SK-N-MC (cell line): Measurements from ENCODE around the gene CPHXL.

Experiments
- DNase-seq: peaks from one replicate; pipeline ENCODE4 v3.0.0-alpha.2; 2011; ENCODE audit warnings: low read depth, low spot score
- H3K27ac ChIP-seq: fragments of 200-600 bp; sonication (generic); 2 replicates; pipeline ENCODE4 v1.5.1; 2016; ENCODE audit warnings: mixed run types
- H3K36me3 ChIP-seq: fragments of 200-600 bp; sonication (generic); 2 replicates; pipeline ENCODE4 v1.6.1; 2017; ENCODE audit warnings: antibody characterized with exemption, low read length, mixed read lengths; ENCODE audit not compliant: insufficient read depth
- H3K4me3 ChIP-seq: fragments of 200-600 bp; sonication (generic); 2 replicates; pipeline ENCODE4 v1.5.1; 2016
- H3K9ac ChIP-seq: fragments of 200-600 bp; sonication (generic); 2 replicates; pipeline ENCODE4 v1.8.0; 2017; ENCODE audit warnings: mixed run types, mixed read lengths; ENCODE audit not compliant: insufficient read length
- H3K9me3 ChIP-seq: fragments of 200-600 bp; sonication (generic); 2 replicates; pipeline ENCODE4 v1.6.1; 2017; ENCODE audit warnings: low read depth, mild to moderate bottlenecking, antibody characterized with exemption, low read length, moderate library complexity, mixed read lengths
- EZH2 ChIP-seq: fragments of 200-600 bp; sonication (generic); IDR thresholded peaks from one replicate; pipeline ENCODE4 v1.6.1; 2017; ENCODE audit warnings: antibody characterized with exemption
- FOXP2 ChIP-seq: optimal IDR thresholded peaks from 2 replicates; pipeline ENCODE3; 2011; ENCODE audit warnings: mild to moderate bottlenecking, moderate library complexity; ENCODE audit not compliant: insufficient read depth; ENCODE audit errors: extremely low read length, control extremely low read depth
- POLR2AphosphoS5 ChIP-seq: IDR thresholded peaks from 2 replicates; pipeline ENCODE4 v1.6.1; 2012; ENCODE audit warnings: mild to moderate bottlenecking, low read depth, low read length, borderline replicate concordance

The CPHXL gene

DNA sequence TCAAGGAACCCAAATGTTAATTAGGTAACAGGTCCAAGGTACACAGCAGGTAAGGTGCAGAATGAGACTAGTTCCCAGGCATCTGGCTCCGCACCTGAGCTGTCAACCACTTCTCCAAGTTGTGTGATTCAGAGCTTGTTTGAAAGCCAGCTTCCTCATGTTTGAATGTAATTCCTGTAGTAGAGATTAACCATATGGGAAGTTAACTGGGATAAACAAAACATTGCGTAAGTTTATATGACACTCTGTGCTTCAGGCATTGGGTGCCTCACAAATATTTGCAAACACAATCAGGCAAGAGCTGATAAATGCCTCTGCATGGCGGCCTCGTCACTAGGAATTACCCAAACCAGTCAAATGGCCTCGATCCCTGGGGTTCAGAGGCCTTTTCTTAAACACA lies 27.9 kb upstream of the CPHXL start:
- H3K27ac ChIP-seq = no peak overlapping the region
- TF ChIP-seq EZH2 (no peak), POLR2AphosphoS5 (no peak), FOXP2 (no peak)
- H3K9ac ChIP-seq = no peak overlapping the region
- H3K9me3 ChIP-seq = no peaks in the 10 kb centered on the region
- no peak for DNase-seq
- no peaks in the 10 kb centered on the region for H3K36me3 ChIP-seq
- H3K4me3 ChIP-seq = no peak overlapping the region

- TF ChIP-seq FOXP2 (no peak), POLR2AphosphoS5 (no peak), EZH2 (no peak)
- Histone ChIP-seq H3K36me3 (no peaks in the 10 kb centered on the region), H3K27ac (no peak overlapping the region), H3K9ac (no peak overlapping the region), H3K4me3 (no peak overlapping the region), H3K9me3 (no peaks in the 10 kb centered on the region)
- no peak for DNase-seq
Measured at GRCh38 chr16:75750528-75750927, 24.2 kb upstream of the CPHXL start.

DNA sequence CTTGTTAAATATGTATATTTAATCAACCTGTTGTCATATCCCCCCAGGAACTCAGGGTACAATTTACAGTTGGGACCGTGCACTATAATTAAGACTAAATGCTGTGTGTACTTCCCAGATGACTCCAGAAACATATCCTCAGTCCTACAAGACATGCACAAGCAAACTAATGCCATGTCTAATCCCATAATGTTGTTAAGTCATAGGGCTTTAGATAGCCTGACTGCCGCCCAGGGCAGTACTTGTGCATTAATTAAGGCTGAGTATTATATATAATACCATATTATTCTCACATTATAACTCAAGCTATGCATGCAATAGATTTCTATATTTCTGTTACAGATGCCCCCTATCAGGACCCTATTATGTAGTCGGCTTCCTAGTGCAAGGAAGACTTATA lies 20.1 kb upstream of the CPHXL start:
- no peaks in the 10 kb centered on the region for H3K9me3 ChIP-seq
- H3K4me3 ChIP-seq = no peak overlapping the region
- H3K9ac ChIP-seq = no peak overlapping the region
- DNase-seq = no peak
- no peaks in the 10 kb centered on the region for H3K36me3 ChIP-seq
- TF ChIP-seq FOXP2 (no peak), EZH2 (no peak), POLR2AphosphoS5 (no peak)
- no peak overlapping the region for H3K27ac ChIP-seq

- no peak for TF ChIP-seq POLR2AphosphoS5
- TF ChIP-seq FOXP2 = no peak
- no peak for TF ChIP-seq EZH2
- H3K9me3 ChIP-seq = no peaks in the 10 kb centered on the region
Measured at GRCh38 chr16:75745823-75746222, 19.5 kb upstream of the CPHXL start.

GRCh38 chr16:75745242-75745641 lies 19.0 kb upstream of the CPHXL start:
- TF ChIP-seq EZH2 (no peak), FOXP2 (no peak), POLR2AphosphoS5 (no peak)
- Histone ChIP-seq H3K27ac (no peak overlapping the region), H3K36me3 (no peaks in the 10 kb centered on the region), H3K4me3 (no peak overlapping the region), H3K9ac (no peak overlapping the region), H3K9me3 (no peaks in the 10 kb centered on the region)
- DNase-seq = no peak

More at GRCh38 chr16:75745823-75746222, 19.5 kb upstream of the CPHXL start:
- Histone ChIP-seq H3K9ac (no peak overlapping the region), H3K27ac (no peak overlapping the region), H3K4me3 (no peak overlapping the region), H3K36me3 (no peaks in the 10 kb centered on the region)
- no peak for DNase-seq

GRCh38 chr16:75742424-75743047 lies 16.2 kb upstream of the CPHXL start:
- no peak overlapping the region for H3K27ac ChIP-seq
- H3K9ac ChIP-seq = no peak overlapping the region
- DNase-seq = no peak
- TF ChIP-seq EZH2 = no peak
- TF ChIP-seq FOXP2 = no peak
- TF ChIP-seq POLR2AphosphoS5 = no peak
- H3K4me3 ChIP-seq = no peak overlapping the region
- H3K36me3 ChIP-seq = no peaks in the 10 kb centered on the region
- no peaks in the 10 kb centered on the region for H3K9me3 ChIP-seq

DNA sequence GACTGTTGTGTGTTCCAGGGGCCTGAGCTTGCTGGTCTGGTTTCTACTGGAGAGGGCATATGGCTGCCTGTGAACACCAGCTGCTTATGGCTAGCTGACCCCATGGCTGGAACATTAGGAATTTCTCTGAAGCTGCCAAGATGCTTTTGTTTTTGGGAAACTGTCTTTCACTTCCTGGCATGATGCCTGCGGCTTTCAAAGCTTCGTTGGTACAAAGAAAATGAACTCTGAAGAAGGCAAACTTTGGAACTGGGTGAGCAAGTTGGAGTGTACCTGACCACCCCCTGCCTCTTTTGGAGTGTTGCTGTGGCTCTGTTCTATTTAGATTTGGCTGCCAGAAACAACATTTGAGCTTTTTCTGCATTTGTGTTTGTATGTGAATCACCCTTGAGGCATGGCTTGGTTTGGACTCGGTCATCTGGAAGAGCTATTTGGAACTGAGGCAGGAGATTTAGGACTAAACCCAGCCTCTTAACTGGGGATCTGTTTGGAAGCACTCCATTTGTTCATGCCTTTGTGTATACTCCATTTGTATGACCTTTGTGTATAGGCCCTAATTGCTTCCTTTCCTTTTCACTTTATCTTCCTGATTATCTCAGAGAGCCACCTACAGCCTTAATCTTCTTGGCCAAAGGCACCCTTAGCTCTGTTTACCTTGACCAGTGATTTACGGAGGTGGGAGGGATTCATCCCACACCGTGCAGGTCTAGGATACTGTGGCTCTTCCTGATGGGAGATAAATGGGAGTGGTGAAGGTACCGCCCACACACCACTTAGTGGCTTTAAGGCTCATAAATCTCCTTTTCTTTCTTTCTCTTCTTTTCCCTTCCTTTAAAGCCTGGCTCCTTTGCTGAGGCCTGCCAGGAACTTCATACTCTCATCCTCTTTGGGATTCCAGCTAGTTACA lies 7.3 kb upstream of the CPHXL start:
- no peaks in the 10 kb centered on the region for H3K36me3 ChIP-seq
- no peak for DNase-seq
- TF ChIP-seq FOXP2 (no peak), POLR2AphosphoS5 (no peak), EZH2 (no peak)

GRCh38 chr16:75732871-75733270 lies 6.6 kb upstream of the CPHXL start:
- no peak for DNase-seq
- TF ChIP-seq EZH2 (no peak), POLR2AphosphoS5 (no peak), FOXP2 (no peak)
- Histone ChIP-seq H3K36me3 (no peaks in the 10 kb centered on the region), H3K27ac (no peak overlapping the region), H3K9me3 (no peaks in the 10 kb centered on the region), H3K9ac (no peak overlapping the region), H3K4me3 (no peak overlapping the region)

More for the DNA sequence above, 7.3 kb upstream of the CPHXL start:
- Histone ChIP-seq H3K9me3 (no peaks in the 10 kb centered on the region), H3K27ac (no peak overlapping the region), H3K9ac (no peak overlapping the region), H3K4me3 (no peak overlapping the region)

DNA sequence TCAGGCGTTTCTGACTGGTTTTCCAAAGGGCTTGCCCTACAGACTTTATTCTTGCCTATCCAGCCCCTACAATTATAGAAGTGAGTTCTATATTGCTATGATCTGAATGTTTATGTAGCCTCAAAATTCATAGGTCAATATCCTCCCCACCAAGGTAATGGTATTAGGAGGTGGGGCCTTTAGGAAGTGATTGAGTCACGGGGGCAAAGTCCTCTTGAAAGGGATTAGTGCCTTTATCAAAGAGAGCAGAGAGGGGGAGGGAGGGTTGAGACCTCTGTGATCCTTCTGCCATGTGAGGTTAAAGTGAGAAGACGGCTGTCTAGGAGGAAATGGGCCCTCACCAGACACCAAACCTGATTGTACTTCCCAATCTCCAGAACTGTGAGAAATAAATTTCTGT lies 931 bp upstream of the CPHXL start:
- TF ChIP-seq FOXP2 (no peak), EZH2 (no peak), POLR2AphosphoS5 (no peak)
- Histone ChIP-seq H3K36me3 (no peaks in the 10 kb centered on the region), H3K27ac (no peak overlapping the region), H3K9me3 (no peaks in the 10 kb centered on the region), H3K9ac (no peak overlapping the region), H3K4me3 (no peak overlapping the region)
- no peak for DNase-seq
